GM13977 (cell line): ENCODE results near the gene ST8SIA5.

Experiments
- DNase-seq: peaks from one replicate; pipeline ENCODE4 v3.0.0; 2012; ENCODE audit warnings: low spot score
- CTCF ChIP-seq: IDR thresholded peaks from 2 replicates; pipeline ENCODE4 v1.5.1; 2012; ENCODE audit warnings: mild to moderate bottlenecking, control low read depth; ENCODE audit not compliant: insufficient read depth; ENCODE audit errors: extremely low read depth, missing control alignments
- in situ Hi-C: fragments of 300-500 bp; cut with MboI; formaldehyde crosslinking; loops from one replicate; pipeline ENCODE4 v1.12.0; 2022; ENCODE audit warnings: low sequenced_read_pairs, low pct_unique_long_range_greater_than_20kb, mixed read lengths, inconsistent platforms; ENCODE audit not compliant: unreplicated experiment

The ST8SIA5 gene

GRCh38 chr18:46622451-46622850 is 134.4 kb downstream of the ST8SIA5 start:
- DNase-seq = no peak
- in situ Hi-C loops = no loop called here

GRCh38 chr18:46621871-46622270 is 135.0 kb downstream of the ST8SIA5 start:
- TF ChIP-seq CTCF = no peak
- DNase-seq = no peak
- in situ Hi-C loops = no loop called here

More at GRCh38 chr18:46622451-46622850, 134.4 kb downstream of the ST8SIA5 start:
- no peak for TF ChIP-seq CTCF

- no peak for DNase-seq
- in situ Hi-C loops = no loop called here
Observed at GRCh38 chr18:46621111-46621766, 135.6 kb downstream of the ST8SIA5 start.

GRCh38 chr18:46619559-46619958 is 137.3 kb downstream of the ST8SIA5 start:
- TF ChIP-seq CTCF = no peak
- in situ Hi-C loops = no loop called here
- DNase-seq = no peak

More at GRCh38 chr18:46621111-46621766, 135.6 kb downstream of the ST8SIA5 start:
- no peak for TF ChIP-seq CTCF
